HepG2 (cell line): ENCODE measurements around the gene ENTPD6. TPM values are rescaled to one million over a fixed set of nuclear protein-coding genes. Genes with fewer than 3 reads are reported as not detected.

Experiments used
- ATF1 ChIP-seq: IDR thresholded peaks from 2 replicates; pipeline ENCODE4 v1.6.1; 2016; ENCODE audit warnings: mild to moderate bottlenecking, control low read depth
- DR1 ChIP-seq: sonication (generic); formaldehyde crosslinking; IDR thresholded peaks from 2 replicates; pipeline ENCODE4 v1.8.0; 2021; ENCODE audit warnings: mild to moderate bottlenecking, missing genetic modification reagents, inconsistent platforms
- GMEB2 ChIP-seq: IDR thresholded peaks from 2 replicates; pipeline ENCODE4 v1.6.1; 2016; ENCODE audit warnings: missing biosample characterization, missing genetic modification reagents, low read depth
- GTF2F1 ChIP-seq: fragments of 150-350 bp; IDR thresholded peaks from 2 replicates; pipeline ENCODE4 v1.6.1; 2014; ENCODE audit warnings: low read length
- JUND ChIP-seq: sonication (generic); formaldehyde crosslinking; IDR thresholded peaks from 2 replicates; pipeline ENCODE4 v1.8.0; 2022; ENCODE audit warnings: mild to moderate bottlenecking, missing genetic modification reagents
- KLF16 ChIP-seq, 2 experiments: sonication (generic) in 1 of 2; formaldehyde crosslinking in 1 of 2; IDR thresholded peaks; 2 replicates each; pipeline versions ENCODE4 v1.6.1 to v1.8.0; 2016 to 2023; ENCODE audit warnings: missing genetic modification reagents in 2 of 2, missing compliant biosample characterization in 1 of 2
- MIXL1 ChIP-seq: IDR thresholded peaks from 2 replicates; pipeline ENCODE4 v1.6.1; 2016
- MTERF4 ChIP-seq: sonication (generic); formaldehyde crosslinking; IDR thresholded peaks from 2 replicates; pipeline ENCODE4 v1.8.0; 2023; ENCODE audit warnings: mild to moderate bottlenecking, missing genetic modification reagents
- NFE2L2 ChIP-seq: fragments of 150-350 bp; IDR thresholded peaks from 2 replicates; pipeline ENCODE4 v1.6.1; 2014; ENCODE audit warnings: low read length
- PAX8 ChIP-seq: sonication (generic); formaldehyde crosslinking; IDR thresholded peaks from 2 replicates; pipeline ENCODE4 v1.8.0; 2022; ENCODE audit warnings: mild to moderate bottlenecking, missing genetic modification reagents, borderline replicate concordance
- RXRA ChIP-seq: sonication (generic); formaldehyde crosslinking; IDR thresholded peaks from 2 replicates; pipeline ENCODE4 v1.5.1; 2020; ENCODE audit warnings: missing genetic modification reagents
- SMYD3 ChIP-seq: sonication (generic); formaldehyde crosslinking; IDR thresholded peaks from 2 replicates; pipeline ENCODE4 v1.8.1; 2023; ENCODE audit warnings: mild to moderate bottlenecking, missing genetic modification reagents
- SP2 ChIP-seq: sonication (generic); formaldehyde crosslinking; IDR thresholded peaks from 2 replicates; pipeline ENCODE4 v1.5.1; 2020; ENCODE audit warnings: mild to moderate bottlenecking, missing genetic modification reagents
- SRSF1 ChIP-seq: fragments of 200-400 bp; formaldehyde crosslinking; optimal IDR thresholded peaks from 2 replicates; pipeline ENCODE3; 2017; ENCODE audit warnings: mild to moderate bottlenecking, low read depth, low read length, moderate library complexity
- THAP7 ChIP-seq: sonication (generic); formaldehyde crosslinking; IDR thresholded peaks from 2 replicates; pipeline ENCODE4 v1.8.1; 2023; ENCODE audit warnings: mild to moderate bottlenecking, missing genetic modification reagents
- ZMYM3 ChIP-seq: sonication (generic); formaldehyde crosslinking; IDR thresholded peaks from 2 replicates; pipeline ENCODE4 v1.5.1; 2020; ENCODE audit warnings: mild to moderate bottlenecking, missing genetic modification reagents
- ZNF20 ChIP-seq: sonication (generic); formaldehyde crosslinking; IDR thresholded peaks from 2 replicates; pipeline ENCODE4 v1.4.0; 2020; ENCODE audit warnings: mild to moderate bottlenecking, moderate library complexity, missing genetic modification reagents
- ZNF263 ChIP-seq: sonication (generic); formaldehyde crosslinking; IDR thresholded peaks from 2 replicates; pipeline ENCODE4 v1.4.0; 2020; ENCODE audit warnings: missing genetic modification reagents
- ZNF382 ChIP-seq: sonication (generic); formaldehyde crosslinking; IDR thresholded peaks from 2 replicates; pipeline ENCODE4 v1.5.0; 2020; ENCODE audit warnings: missing genetic modification reagents, mild to moderate bottlenecking, borderline replicate concordance
- ZNF550 ChIP-seq: sonication (generic); formaldehyde crosslinking; IDR thresholded peaks from 2 replicates; pipeline ENCODE4 v1.4.0; 2020; ENCODE audit warnings: mild to moderate bottlenecking, missing genetic modification reagents, borderline replicate concordance
- ZNF562 ChIP-seq: sonication (generic); formaldehyde crosslinking; IDR thresholded peaks from 2 replicates; pipeline ENCODE4 v1.8.0; 2022; ENCODE audit warnings: missing genetic modification reagents, borderline replicate concordance
- ZNF570 ChIP-seq: sonication (generic); formaldehyde crosslinking; IDR thresholded peaks from 2 replicates; pipeline ENCODE4 v1.4.0; 2020; ENCODE audit warnings: mild to moderate bottlenecking, missing genetic modification reagents, borderline replicate concordance
- ZNF891 ChIP-seq: sonication (generic); formaldehyde crosslinking; IDR thresholded peaks from 2 replicates; pipeline ENCODE4 v1.5.0; 2020; ENCODE audit warnings: mild to moderate bottlenecking, missing genetic modification reagents
- polyA plus RNA-seq, 8 experiments: library from polyadenylated mRNA; depleted of rRNA in 3 of 8; stranded (reverse) in 7 of 8; unstranded in 1 of 8; fragments of >200 nt; fragmentation: Illumina TruSeq in 4 of 8; extraction: Trizol in 4 of 8; gene quantifications; 2 replicates each; pipeline versions ENCODE4 v1.2.1 to v1.2.3, GENCODE V29; 2011 to 2016; ENCODE audit warnings: low read depth in 4 of 8, missing spikeins in 1 of 8, mixed read lengths in 1 of 8; ENCODE audit not compliant: insufficient read depth in 1 of 8
- total RNA-seq, 5 experiments: library from RNA; depleted of rRNA; stranded (reverse); fragments of >200 nt; fragmentation: Illumina TruSeq; extraction: Trizol; gene quantifications; 2 replicates each; pipeline ENCODE4 v1.2.3, GENCODE V29; 2016; ENCODE audit warnings: low read depth in 1 of 5
- TF ChIP-seq, protein P1 (sequence below): sonication (generic); formaldehyde crosslinking; IDR thresholded peaks from 2 replicates; pipeline ENCODE4 v1.4.0; 2020; ENCODE audit warnings: missing genetic modification reagents
- TF ChIP-seq, protein P2 (sequence below): sonication (generic); formaldehyde crosslinking; IDR thresholded peaks from 2 replicates; pipeline ENCODE4 v1.5.0; 2020; ENCODE audit warnings: missing genetic modification reagents

Gene ENTPD6
- total and polyA plus RNA-seq, 2 of the 13 experiments (the other 11 are each of a cell fraction or from before 2014, with no cell fraction given): 164 to 172 TPM

DNA sequence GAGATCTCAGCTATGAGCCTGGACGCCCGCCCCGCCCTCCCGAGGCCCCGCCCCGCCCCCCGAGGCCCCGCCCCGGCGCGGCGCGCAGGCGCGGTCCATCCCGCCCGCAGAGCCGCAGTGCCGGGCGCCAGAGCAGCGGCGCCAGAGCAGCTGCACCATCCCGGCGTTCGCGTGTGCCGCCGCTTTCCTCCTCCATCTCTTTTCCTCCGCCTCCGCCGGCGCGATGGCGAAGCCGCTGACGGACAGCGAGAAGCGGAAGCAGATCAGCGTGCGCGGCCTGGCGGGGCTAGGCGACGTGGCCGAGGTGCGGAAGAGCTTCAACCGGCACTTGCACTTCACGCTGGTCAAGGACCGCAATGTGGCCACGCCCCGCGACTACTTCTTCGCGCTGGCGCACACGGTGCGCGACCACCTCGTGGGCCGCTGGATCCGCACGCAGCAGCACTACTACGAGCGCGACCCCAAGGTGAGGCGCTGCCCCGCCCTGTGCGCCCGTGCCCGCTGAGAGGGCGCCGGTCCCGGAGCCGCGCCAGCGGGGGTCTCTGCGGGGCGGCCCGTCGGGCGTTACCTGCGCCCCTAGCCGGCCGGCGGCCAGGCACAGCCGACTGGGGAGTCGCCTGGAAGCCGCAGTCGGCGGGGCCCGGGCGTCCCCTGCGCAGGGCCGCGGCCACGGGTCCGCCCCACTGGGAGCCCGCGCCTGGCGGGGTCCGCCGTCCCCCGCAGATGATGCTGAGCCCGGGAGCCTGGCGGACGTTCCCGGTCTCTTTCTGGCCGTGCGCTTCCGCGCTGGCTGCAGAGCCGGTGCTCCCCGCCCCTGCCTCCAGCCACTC is 52.7 kb downstream of the ENTPD6 start, which contains the start of gene PYGB (continued):
- TF ChIP-seq MTERF4 (CRISPR knock-in tag) (peak; percentile 93; the same call in 1 of the 2 replicates), THAP7 (peak; percentile 81; the same call in 1 of the 2 replicates), ZNF550 (CRISPR knock-in tag) (peak; percentile 89; the same call in 1 of the 2 replicates), ZNF382 (CRISPR knock-in tag) (no peak), ZMYM3 (CRISPR knock-in tag) (peak; percentile 78), ATF1 (CRISPR knock-in tag) (no peak), NFE2L2 (no peak), RXRA (CRISPR knock-in tag) (peak; percentile 87), KLF16 (CRISPR knock-in tag; IDR thresholded peaks at IDR 0.05) (peak; percentile 33 to 91; a peak in 3 of 4 replicates), ZNF570 (CRISPR knock-in tag) (peak; percentile 63; the same call in 1 of the 2 replicates), DR1 (peak; percentile 84), PAX8 (CRISPR knock-in tag) (peak; percentile 96; the same call in 1 of the 2 replicates), GTF2F1 (no peak), ZNF263 (CRISPR knock-in tag) (peak; percentile 79), SP2 (CRISPR knock-in tag) (peak; percentile 11), ZNF20 (peak; percentile 5), ZNF562 (CRISPR knock-in tag) (0 out of 2 replicates have a peak, but pooled peaks have one; percentile 53), ZNF891 (CRISPR knock-in tag) (peak; percentile 98), JUND (CRISPR knock-in tag) (0 out of 2 replicates have a peak, but pooled peaks have one; percentile 54), SRSF1 (no peak), SMYD3 (CRISPR knock-in tag) (no peak; the same call in 1 of the 2 replicates), MIXL1 (peak; percentile 82), GMEB2 (CRISPR knock-in tag) (peak; percentile 60; the same call in 1 of the 2 replicates)
- TF ChIP-seq, protein P1, sequence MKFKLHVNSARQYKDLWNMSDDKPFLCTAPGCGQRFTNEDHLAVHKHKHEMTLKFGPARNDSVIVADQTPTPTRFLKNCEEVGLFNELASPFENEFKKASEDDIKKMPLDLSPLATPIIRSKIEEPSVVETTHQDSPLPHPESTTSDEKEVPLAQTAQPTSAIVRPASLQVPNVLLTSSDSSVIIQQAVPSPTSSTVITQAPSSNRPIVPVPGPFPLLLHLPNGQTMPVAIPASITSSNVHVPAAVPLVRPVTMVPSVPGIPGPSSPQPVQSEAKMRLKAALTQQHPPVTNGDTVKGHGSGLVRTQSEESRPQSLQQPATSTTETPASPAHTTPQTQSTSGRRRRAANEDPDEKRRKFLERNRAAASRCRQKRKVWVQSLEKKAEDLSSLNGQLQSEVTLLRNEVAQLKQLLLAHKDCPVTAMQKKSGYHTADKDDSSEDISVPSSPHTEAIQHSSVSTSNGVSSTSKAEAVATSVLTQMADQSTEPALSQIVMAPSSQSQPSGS (CRISPR knock-in tag): peak; percentile 73; the same call in 1 of the 2 replicates
- TF ChIP-seq, protein P2, sequence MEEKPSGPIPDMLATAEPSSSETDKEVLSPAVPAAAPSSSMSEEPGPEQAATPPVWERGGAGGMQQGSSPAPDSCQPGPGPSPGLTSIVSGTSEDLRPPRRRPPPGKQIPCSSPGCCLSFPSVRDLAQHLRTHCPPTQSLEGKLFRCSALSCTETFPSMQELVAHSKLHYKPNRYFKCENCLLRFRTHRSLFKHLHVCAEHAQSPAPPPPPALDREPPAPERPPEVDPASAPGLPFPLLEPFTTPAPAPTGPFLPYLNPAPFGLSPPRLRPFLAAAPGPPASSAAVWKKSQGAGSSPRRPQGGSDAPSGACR (CRISPR knock-in tag): peak; percentile 95; the same call in 1 of the 2 replicates
